Neuron (in vitro differentiated cells): Measurements from ENCODE around the gene IGLON5.
A peak's percentile ranks its signal among the peaks of the same experiment; 100 is the strongest.

ENCODE experiments used
- H2AFZ ChIP-seq: one replicate; pipeline ENCODE4 v1.6.1; 2013; ENCODE audit warnings: low read depth, mild to moderate bottlenecking, inconsistent platforms, low read length, moderate library complexity
- H3K27me3 ChIP-seq: one replicate; pipeline ENCODE4 v1.6.1; 2013; ENCODE audit warnings: low read length; ENCODE audit not compliant: insufficient read depth
- H3K36me3 ChIP-seq: one replicate; pipeline ENCODE4 v1.6.1; 2013; ENCODE audit warnings: low read length; ENCODE audit not compliant: insufficient read depth
- H3K4me1 ChIP-seq: one replicate; pipeline ENCODE4 v1.6.1; 2013; ENCODE audit warnings: low read length; ENCODE audit not compliant: insufficient read depth
- H3K4me3 ChIP-seq: 2 replicates; pipeline ENCODE4 v1.5.1; 2013; ENCODE audit warnings: mild to moderate bottlenecking, low read length, moderate library complexity
- H3K9me3 ChIP-seq: one replicate; pipeline ENCODE4 v1.6.1; 2013; ENCODE audit warnings: low read length

Gene IGLON5

DNA sequence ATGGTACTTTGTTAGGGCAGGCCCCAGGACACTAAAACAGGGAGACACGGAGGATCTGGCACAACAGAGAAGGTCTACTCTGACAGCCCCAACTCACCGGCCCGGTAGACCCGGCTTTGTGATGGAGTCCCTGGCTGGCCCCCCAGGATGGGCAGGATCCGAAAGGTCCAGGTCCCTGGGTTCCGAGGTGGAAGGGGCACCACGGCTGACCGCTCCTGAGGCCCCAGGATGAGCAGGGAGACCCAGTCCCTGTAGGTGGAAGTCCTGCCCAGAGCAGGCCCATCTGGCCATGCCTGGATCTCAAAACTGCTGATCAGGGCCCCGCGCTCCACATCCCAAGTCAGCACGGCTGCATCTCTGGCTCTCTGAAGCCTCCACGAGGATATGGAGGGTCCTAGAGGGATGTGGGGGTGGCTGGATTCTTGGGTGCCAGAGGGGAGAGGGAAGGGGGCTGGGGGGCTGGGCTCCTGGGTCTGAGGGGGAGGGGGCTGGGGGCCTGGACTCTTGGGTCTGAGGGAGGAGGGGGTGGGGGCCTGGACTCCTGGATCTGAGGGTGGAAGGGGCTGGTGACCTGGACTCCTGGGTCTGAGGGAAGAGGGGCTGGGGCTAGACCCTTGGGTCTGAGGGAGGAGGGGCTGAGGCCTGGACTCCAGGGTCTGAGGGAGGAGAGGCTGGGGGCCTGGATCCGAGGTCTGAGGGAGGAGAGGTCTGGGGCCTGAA is 25.9 kb downstream of the IGLON5 start:
- peaks cover 3% of the 10 kb centered on the region for H3K27me3 ChIP-seq
- no peak overlapping the region for H2AFZ ChIP-seq
- no peaks in the 10 kb centered on the region for H3K36me3 ChIP-seq
- H3K9me3 ChIP-seq: no peaks in the 10 kb centered on the region
- no peaks in the 10 kb centered on the region for H3K4me1 ChIP-seq
- no peak overlapping the region for H3K4me3 ChIP-seq

DNA sequence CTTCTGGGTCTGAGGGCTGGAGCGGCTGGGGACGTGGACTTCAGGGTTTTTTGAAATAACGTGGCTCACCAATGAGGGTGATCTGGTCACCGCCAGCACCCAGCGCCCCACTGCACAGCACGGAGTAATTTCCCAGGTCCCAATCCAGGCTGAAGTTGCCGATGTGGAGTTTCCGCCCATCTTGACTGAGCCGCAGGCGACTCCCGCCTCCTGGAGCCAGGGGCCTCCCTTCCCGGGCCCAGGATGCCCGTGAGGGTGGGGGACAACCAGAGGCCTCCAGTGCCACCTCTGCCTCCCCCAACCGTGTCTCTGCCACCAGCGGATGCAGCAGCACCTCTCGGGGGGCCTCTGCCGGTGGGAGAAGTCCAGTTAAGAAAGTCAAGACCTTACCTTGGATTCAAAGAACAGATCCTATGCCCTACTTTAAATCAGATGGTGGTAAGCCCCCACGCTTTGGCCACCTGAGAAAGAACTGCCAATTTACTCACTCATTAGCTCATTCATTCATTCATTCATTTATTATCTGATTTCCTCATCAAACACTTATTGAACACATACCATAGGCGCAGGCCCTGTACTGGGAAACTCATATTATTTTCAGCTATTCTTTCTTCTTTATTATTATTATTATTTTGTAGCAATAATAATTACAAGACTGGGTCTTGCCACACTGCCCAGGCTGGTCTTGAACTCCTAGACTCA is 26.6 kb downstream of the IGLON5 start:
- Histone ChIP-seq H3K4me1 (no peaks in the 10 kb centered on the region), H2AFZ (no peak overlapping the region), H3K36me3 (no peaks in the 10 kb centered on the region), H3K4me3 (peak overlapping the region; percentile 62), H3K27me3 (peaks cover 3% of the 10 kb centered on the region), H3K9me3 (no peaks in the 10 kb centered on the region)

DNA sequence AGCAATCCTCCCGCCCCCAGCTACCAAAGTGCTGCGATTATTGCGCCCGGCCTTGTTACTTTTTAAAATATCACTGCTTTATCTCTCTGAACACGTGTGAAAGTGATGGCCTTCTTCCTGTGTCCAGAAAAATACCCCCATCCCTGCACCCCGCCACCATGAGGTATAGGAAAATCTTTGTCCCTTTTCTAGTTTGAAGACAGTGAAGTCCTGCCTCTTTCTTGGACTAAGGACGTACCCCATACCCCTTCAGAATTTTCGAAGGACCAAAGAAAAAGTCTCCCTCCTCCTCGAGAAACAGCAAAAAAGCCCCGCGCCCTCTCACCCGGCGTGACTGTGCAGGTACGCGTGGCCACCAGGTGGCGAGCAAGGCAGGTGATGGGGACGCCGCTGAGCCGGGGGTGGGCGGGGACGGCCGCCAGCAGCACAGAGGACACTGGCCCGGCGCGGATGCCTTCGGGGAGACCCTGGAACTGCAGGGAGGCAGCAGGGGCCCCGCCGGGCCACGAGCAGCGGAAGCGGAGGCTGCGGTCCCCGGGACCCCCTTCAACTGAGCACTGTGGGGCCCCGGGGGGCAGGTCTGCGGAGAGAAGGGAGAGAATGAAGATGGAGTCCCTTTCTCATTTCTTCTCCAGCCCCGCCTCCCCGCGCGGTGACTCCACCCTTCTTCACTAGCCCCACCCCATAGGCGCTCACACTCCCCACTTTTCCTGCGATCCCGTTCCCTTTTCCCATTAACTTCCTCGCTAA is 27.3 kb downstream of the IGLON5 start:
- H3K9me3 ChIP-seq: no peaks in the 10 kb centered on the region
- peaks cover 3% of the 10 kb centered on the region for H3K27me3 ChIP-seq
- no peaks in the 10 kb centered on the region for H3K36me3 ChIP-seq
- no peaks in the 10 kb centered on the region for H3K4me1 ChIP-seq
- peak overlapping the region; percentile 62 for H3K4me3 ChIP-seq
- H2AFZ ChIP-seq: peak overlapping the region; percentile 93

DNA sequence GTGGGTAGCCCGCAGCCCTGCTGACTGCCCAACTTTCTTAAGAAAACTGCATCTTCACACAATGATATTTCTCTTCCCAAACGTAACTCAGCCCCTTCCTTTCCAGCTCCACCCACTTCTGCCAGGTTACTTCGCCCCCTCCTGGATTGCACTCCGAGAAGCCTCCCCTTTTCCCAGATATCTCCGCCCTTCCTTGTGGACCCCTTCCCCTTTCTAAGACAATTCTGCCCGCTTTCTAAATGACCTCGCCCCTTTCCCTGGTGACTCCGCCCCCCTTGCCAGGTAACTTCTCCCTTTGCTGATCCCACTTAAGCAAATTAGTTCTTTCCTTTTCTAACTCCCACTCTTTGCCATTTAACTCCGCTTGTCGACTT is 27.9 kb downstream of the IGLON5 start:
- no peaks in the 10 kb centered on the region for H3K36me3 ChIP-seq
- H3K4me1 ChIP-seq: no peaks in the 10 kb centered on the region
- peaks cover 3% of the 10 kb centered on the region for H3K27me3 ChIP-seq
- H3K9me3 ChIP-seq: no peaks in the 10 kb centered on the region
- H3K4me3 ChIP-seq: peak overlapping the region; percentile 62
- peak overlapping the region; percentile 93 for H2AFZ ChIP-seq

DNA sequence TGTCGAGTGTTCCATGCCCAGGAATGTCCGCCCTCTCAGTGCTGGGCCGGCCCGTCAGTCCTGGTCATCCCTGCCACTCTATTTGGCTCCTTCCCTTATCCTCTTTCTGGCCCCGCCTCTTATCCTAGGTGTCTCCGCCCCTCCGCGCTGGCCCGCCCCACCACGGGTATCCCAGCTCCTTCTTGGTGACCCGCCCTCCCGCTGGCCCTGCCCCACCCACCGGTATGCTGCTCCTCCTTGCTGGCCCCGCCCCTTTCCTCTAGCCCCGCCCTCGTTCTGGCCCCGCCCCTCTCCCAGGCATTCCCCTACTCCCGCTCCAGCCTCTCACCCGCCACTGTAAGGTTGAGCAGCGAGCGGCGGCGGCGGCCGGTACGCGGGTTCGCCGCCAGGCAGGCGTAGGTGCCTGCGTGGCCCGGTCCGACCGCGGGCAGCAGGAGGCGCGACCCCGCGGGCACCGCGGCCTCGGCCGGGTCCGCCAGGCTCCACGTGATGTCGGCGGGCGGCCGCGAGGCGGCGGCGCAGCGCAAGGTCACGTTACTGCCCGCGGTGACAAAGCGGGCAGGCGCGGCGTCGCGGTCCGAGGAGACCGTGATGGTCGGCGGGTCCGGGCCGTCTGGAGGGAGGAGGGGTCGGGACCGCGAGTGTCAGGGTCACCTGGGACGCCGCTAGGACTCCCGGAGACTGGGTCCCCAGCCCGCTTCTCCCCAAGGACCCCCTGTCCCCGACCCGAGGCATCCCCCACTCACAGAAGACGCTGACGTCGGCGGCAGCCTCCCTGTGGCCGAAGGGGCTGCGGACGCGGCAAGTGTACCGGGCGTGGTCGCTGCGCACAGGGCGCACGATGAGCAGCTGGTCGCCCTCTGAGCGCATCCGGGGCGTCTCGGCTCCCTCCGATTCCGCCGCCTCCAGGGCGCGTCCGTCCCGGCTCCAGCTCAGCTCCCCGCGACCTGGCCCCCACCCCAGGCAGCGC is 28.5 kb downstream of the IGLON5 start:
- Histone ChIP-seq H3K36me3 (no peaks in the 10 kb centered on the region), H3K4me3 (peak overlapping the region; percentile 62), H3K27me3 (peaks cover 3% of the 10 kb centered on the region), H3K9me3 (no peaks in the 10 kb centered on the region), H3K4me1 (no peaks in the 10 kb centered on the region), H2AFZ (peak overlapping the region; percentile 93)

DNA sequence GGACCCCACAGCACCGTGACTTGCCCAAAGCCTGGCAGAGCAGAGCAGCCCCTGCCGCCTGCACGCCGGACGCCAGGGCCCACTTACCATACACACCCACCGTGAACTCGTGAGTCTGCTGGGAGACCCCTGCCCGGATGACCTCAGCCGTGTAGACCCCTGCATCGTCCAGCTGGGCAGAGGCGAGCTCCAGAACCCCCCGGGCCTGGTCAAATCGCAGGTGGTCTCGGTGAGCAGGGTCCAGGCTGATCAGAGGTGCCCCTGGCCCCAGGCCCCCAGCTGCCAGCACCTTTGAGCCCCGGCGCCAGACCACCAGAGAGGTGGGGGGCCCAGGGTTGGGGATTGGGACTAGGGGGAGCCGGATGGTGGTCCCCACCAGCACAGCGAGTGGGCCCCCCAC is 29.6 kb downstream of the IGLON5 start:
- no peaks in the 10 kb centered on the region for H3K9me3 ChIP-seq
- peaks cover 3% of the 10 kb centered on the region for H3K27me3 ChIP-seq
- H2AFZ ChIP-seq: no peak overlapping the region
- no peak overlapping the region for H3K4me3 ChIP-seq
- H3K4me1 ChIP-seq: no peaks in the 10 kb centered on the region
- peaks cover 3% of the 10 kb centered on the region for H3K36me3 ChIP-seq

DNA sequence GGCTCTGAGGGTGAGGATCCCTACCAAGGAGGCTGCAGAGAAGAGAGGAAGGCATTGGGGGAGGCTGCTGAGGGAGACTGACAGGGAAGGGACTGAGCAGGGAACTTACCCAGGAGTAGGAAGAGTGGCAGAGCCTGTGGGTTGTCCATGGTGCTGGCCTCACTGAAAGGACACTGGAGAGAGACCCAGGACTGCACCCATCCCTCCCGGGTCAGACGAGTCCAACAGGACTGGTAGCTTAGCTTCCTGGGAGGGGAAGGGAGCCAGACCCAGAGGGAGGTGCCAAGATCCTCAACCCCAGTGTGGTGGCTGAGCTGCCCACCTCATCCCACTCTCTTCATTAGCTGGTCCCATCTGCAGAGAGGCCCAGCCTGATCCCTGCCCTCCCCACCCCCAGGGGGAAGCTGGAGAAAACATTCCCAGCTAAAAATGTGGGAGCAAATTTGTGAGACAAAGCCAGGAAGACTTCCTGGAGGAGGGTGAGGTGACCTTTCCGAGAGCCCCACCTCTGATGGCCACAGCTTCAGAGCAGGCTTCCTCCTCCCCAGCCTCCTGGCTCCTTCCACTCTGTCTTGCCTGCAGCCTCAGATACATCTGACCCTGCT is 30.6 kb downstream of the IGLON5 start, which contains the start of gene VSIG10L:
Gene VSIG10L (minus strand): TSS at position 164 of the 605 bp plus-strand sequence. CDS start 15 bp downstream, at position 149.
- H3K9me3 ChIP-seq: no peaks in the 10 kb centered on the region
- no peak within 1 kb of the TSS for H3K4me3 ChIP-seq
- peaks cover 3% of the 10 kb centered on the region for H3K36me3 ChIP-seq
- no peak within 1 kb of the TSS for H2AFZ ChIP-seq
- no peaks in the 10 kb centered on the region for H3K4me1 ChIP-seq
- peaks cover 3% of the 10 kb centered on the region for H3K27me3 ChIP-seq

DNA sequence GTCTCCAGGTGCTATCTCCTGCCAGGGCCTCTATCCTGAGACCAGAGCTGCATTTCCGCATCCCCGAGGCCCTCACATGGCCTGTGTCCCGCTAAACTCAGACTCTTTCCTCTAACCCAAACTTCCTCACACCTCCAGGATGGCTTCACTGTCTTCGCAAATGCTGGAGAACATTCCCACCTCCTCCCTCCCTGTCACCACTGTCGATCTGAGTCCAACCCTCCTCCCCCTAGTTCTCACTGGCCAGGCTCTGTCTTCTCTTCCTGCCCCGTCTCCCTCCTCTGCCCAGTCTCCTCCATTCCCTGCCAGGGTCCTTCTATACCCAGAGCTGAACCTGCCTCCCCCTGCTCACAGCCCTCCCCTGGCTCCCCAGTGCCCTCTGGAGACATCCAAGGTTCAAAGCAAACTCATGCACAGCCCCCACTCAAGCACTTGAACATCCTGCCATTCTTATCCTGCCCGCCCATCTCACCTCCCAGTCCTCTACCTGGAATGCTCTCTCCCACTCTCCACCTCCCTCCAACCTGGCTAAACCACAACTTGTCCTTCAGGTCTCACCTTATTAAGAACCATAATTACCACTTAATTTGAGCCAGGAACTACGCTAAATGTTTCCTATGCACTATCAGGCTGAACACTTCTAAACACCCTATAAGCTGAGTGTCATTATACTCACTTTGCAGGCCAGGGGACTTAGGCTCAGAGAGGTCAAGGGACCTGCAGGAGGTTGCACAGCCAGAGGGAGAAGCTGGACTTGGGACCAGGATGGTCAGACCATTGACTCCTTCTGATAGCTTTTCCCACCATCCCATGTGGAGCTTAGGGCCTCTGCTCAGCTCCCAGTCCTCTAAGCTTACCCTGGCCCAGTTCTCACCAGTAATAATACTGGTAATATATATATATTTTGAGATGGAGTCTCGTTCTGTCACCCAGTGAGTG is 31.5 kb downstream of the IGLON5 start:
- peaks cover 3% of the 10 kb centered on the region for H3K36me3 ChIP-seq
- no peaks in the 10 kb centered on the region for H3K4me1 ChIP-seq
- H2AFZ ChIP-seq: no peak overlapping the region
- peaks cover 3% of the 10 kb centered on the region for H3K27me3 ChIP-seq
- no peak overlapping the region for H3K4me3 ChIP-seq
- H3K9me3 ChIP-seq: no peaks in the 10 kb centered on the region

DNA sequence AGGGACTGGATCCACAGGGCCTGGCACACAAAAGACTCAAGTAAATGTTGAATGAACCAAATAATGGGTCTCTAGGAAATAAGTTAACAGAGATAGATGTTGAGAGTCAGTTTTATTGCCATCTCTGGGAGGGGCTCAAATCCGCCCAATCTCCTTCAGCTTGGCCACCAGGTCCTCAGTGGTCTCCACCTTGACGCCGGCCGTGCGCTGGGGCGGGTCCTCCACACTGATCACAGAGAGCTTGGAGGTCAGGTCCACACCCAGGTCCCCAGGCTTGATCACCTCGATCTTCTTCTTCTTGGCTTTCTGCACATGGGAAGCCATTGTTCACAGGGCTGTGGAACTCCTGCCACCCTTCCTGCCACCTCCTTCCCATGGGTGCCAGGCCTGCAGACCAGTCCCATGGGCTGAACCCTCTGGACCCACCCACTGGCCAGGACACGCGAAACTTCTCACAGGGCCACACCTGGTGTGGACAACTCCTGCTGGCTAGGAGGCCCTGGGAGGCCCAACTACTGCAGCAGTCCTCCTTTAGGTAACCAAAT is 33.7 kb downstream of the IGLON5 start:
- H2AFZ ChIP-seq: no peak overlapping the region
- H3K27me3 ChIP-seq: peaks cover 3% of the 10 kb centered on the region
- H3K9me3 ChIP-seq: no peaks in the 10 kb centered on the region
- H3K36me3 ChIP-seq: peaks cover 7% of the 10 kb centered on the region
- H3K4me3 ChIP-seq: no peak overlapping the region
- no peaks in the 10 kb centered on the region for H3K4me1 ChIP-seq

DNA sequence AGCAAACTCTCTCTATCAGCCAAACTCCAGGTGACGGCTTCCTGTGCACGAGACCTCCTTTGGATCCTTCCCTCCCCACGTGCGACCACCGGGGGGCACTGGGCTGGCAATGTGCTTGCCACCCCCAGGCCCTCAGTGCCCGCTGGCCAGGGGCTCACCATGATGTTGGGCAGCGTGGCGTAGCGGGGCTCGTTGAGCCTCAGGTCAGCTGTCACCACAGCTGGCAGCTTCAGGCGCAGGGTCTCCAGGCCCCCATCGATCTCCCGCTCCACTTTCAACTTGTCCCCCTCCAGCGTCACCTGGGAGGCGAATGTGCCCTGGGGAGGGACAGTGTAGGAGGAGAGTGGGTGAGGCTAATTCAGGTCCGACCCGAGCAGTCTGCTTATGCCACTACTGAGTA is 35.3 kb downstream of the IGLON5 start:
- Histone ChIP-seq H3K9me3 (no peaks in the 10 kb centered on the region), H3K27me3 (no peaks in the 10 kb centered on the region), H3K36me3 (peaks cover 17% of the 10 kb centered on the region), H3K4me1 (no peaks in the 10 kb centered on the region), H2AFZ (no peak overlapping the region), H3K4me3 (no peak overlapping the region)

DNA sequence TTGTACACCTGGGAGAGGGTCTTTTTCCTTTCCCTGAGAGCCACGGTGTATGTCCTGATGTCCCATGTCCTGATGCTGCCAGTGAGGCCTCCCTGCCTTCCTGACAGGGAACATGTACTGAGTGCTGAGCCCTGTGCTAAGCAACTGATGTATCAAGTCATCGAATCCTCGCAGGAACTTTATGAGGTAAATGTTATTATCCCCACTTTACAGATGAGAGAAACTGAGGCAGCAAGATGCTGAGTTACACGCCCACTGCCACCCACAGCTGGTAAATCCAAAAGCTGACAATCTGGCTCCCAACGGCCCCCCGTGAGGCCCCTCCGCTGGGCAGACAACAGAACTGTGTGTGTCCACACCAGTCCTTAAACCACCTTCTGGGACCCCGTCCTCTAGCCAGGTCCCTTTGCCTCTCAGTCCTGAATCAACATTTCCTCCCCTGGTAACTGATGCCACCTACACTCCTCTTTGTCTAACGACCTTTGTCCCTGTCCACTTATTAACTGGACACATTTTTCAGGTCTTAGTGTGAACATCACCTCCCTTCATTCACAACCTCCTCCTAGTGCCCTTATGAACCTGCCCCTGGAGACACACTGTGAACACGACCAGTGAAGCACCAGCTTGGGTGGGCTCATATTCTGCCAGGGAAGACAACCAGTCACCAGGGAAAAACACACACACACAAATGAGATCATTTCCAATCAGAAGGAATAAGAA is 35.9 kb downstream of the IGLON5 start:
- Histone ChIP-seq H3K36me3 (peaks cover 19% of the 10 kb centered on the region), H3K4me1 (no peaks in the 10 kb centered on the region), H3K4me3 (no peak overlapping the region), H2AFZ (no peak overlapping the region), H3K27me3 (no peaks in the 10 kb centered on the region), H3K9me3 (no peaks in the 10 kb centered on the region)
